Tibial artery (tissue), 4 donors: ENCODE data around the gene ELP1.

ENCODE experiments used
- DNase-seq, 2 donors: peaks; one replicate each; pipeline ENCODE4 v3.0.0-alpha.2; 2019
- H3K27ac ChIP-seq, 2 donors: fragments of 200-600 bp; sonication (generic) in 1 of 2; 1 replicate in 1 of 2; 2 replicates in 1 of 2; pipeline ENCODE4 v1.5.1; 2018 to 2019; ENCODE audit warnings: mild to moderate bottlenecking in 1 of 2
- H3K27me3 ChIP-seq, 2 donors: fragments of 200-600 bp; sonication (generic) in 1 of 2; one replicate each; pipeline versions ENCODE4 v1.5.1 to v1.6.0; 2016 to 2019
- H3K36me3 ChIP-seq, 3 donors: fragments of 200-600 bp; sonication (generic) in 2 of 3; one replicate each; pipeline ENCODE4 v1.5.1; 2016 to 2019; ENCODE audit warnings: mild to moderate bottlenecking in 2 of 3
- H3K4me1 ChIP-seq, 4 donors: fragments of 200-600 bp; sonication (generic) in 2 of 4; 1 replicate in 3 of 4; 2 replicates in 1 of 4; pipeline ENCODE4 v1.5.1; 2016 to 2019
- H3K4me3 ChIP-seq, 2 donors: fragments of 200-600 bp; sonication (generic) in 1 of 2; 1 replicate in 1 of 2; 2 replicates in 1 of 2; pipeline ENCODE4 v1.5.1; 2018 to 2019; ENCODE audit warnings: mild to moderate bottlenecking in 2 of 2
- H3K9me3 ChIP-seq, 3 donors: fragments of 200-600 bp; sonication (generic) in 1 of 3; one replicate each; pipeline ENCODE4 v1.5.1; 2016 to 2019
- CTCF ChIP-seq, 2 experiments: fragments of 200-600 bp in 1 of 2; fragments of 450-650 bp in 1 of 2; IDR thresholded peaks; one replicate each; pipeline ENCODE4 v1.5.1; 2017 to 2019; ENCODE audit warnings: antibody characterized with exemption in 2 of 2, mild to moderate bottlenecking in 1 of 2, moderate library complexity in 1 of 2
- intact Hi-C: fragments of 100-400 bp; cut with DNase I; formaldehyde crosslinking; loops from one replicate; pipeline ENCODE4 v1.15.0; 2023; ENCODE audit warnings: low total_unique reads

ELP1 gene

GRCh38 chr9:108877524-108877923 lies 56.4 kb downstream of the ELP1 start:
- Histone ChIP-seq H3K4me1 (no peaks in the 10 kb centered on the region), H3K27ac (no peak overlapping the region), H3K4me3 (no peak overlapping the region), H3K9me3 (no peaks in the 10 kb centered on the region), H3K27me3 (no peaks in the 10 kb centered on the region), H3K36me3 (peaks cover 86 to 96% (median 94%) of the 10 kb centered on the region in 3 donors)
- TF ChIP-seq CTCF (IDR thresholded peaks at IDR 0.05): no peak
- no peak for DNase-seq
- intact Hi-C loops: no loop called here

- Histone ChIP-seq H3K4me3 (no peak overlapping the region), H3K9me3 (peaks cover 0 to 5% (median 0%) of the 10 kb centered on the region in 3 donors), H3K27me3 (no peaks in the 10 kb centered on the region), H3K4me1 (no peaks in the 10 kb centered on the region), H3K27ac (no peak overlapping the region), H3K36me3 (peaks cover 87 to 98% (median 96%) of the 10 kb centered on the region in 3 donors)
- intact Hi-C loops: no loop called here
- no peak for TF ChIP-seq CTCF (IDR thresholded peaks at IDR 0.05)
- DNase-seq: no peak
Measured at GRCh38 chr9:108876425-108876824, 57.5 kb downstream of the ELP1 start.

- H3K36me3 ChIP-seq: peaks cover 87 to 96% (median 87%) of the 10 kb centered on the region in 3 donors
- TF ChIP-seq CTCF (IDR thresholded peaks at IDR 0.05): no peak
- no peaks in the 10 kb centered on the region for H3K4me1 ChIP-seq
- H3K27ac ChIP-seq: no peak overlapping the region
- H3K9me3 ChIP-seq: peaks cover 0 to 5% (median 0%) of the 10 kb centered on the region in 3 donors
- H3K4me3 ChIP-seq: no peak overlapping the region
- DNase-seq: no peak
- H3K27me3 ChIP-seq: no peaks in the 10 kb centered on the region
- intact Hi-C loops: no loop called here
Measured at GRCh38 chr9:108874058-108874788, 59.7 kb downstream of the ELP1 start.

- no peak for TF ChIP-seq CTCF (IDR thresholded peaks at IDR 0.05)
- Histone ChIP-seq H3K27me3 (no peaks in the 10 kb centered on the region), H3K4me3 (no peak overlapping the region), H3K9me3 (peaks cover 0 to 5% (median 0%) of the 10 kb centered on the region in 3 donors), H3K36me3 (peaks cover 54 to 67% (median 64%) of the 10 kb centered on the region in 3 donors), H3K27ac (no peak overlapping the region), H3K4me1 (no peaks in the 10 kb centered on the region)
- intact Hi-C loops: no loop called here
- no peak for DNase-seq
Measured at GRCh38 chr9:108869092-108869725, 64.7 kb downstream of the ELP1 start.

GRCh38 chr9:108867829-108868228 lies 66.1 kb downstream of the ELP1 start:
- Histone ChIP-seq H3K4me1 (no peaks in the 10 kb centered on the region), H3K4me3 (no peak overlapping the region), H3K9me3 (peaks cover 0 to 5% (median 0%) of the 10 kb centered on the region in 3 donors), H3K27ac (no peak overlapping the region), H3K36me3 (peaks cover 40 to 53% (median 50%) of the 10 kb centered on the region in 3 donors), H3K27me3 (no peaks in the 10 kb centered on the region)
- TF ChIP-seq CTCF (IDR thresholded peaks at IDR 0.05): no peak
- no peak for DNase-seq
- intact Hi-C loops: no loop called here
